Ovary (tissue), 3 donors: ENCODE data around the gene KRT82.

Source experiments
- POLR2A ChIP-seq: fragments of 450-650 bp; IDR thresholded peaks from one replicate; pipeline ENCODE4 v1.6.1; 2017; ENCODE audit warnings: antibody characterized with exemption, mild to moderate bottlenecking, moderate library complexity
- TF ChIP-seq, protein P1 (sequence below), 3 donors: fragments of 450-650 bp in 2 of 3; fragments of 200-600 bp in 1 of 3; IDR thresholded peaks; one replicate each; pipeline versions ENCODE4 v1.5.1 to v1.8.0; 2016 to 2022; ENCODE audit warnings: antibody characterized with exemption in 3 of 3, mild to moderate bottlenecking in 1 of 3
- donor health status: DM: no; HTN: no; CAD: no.

- TF ChIP-seq, protein P1, sequence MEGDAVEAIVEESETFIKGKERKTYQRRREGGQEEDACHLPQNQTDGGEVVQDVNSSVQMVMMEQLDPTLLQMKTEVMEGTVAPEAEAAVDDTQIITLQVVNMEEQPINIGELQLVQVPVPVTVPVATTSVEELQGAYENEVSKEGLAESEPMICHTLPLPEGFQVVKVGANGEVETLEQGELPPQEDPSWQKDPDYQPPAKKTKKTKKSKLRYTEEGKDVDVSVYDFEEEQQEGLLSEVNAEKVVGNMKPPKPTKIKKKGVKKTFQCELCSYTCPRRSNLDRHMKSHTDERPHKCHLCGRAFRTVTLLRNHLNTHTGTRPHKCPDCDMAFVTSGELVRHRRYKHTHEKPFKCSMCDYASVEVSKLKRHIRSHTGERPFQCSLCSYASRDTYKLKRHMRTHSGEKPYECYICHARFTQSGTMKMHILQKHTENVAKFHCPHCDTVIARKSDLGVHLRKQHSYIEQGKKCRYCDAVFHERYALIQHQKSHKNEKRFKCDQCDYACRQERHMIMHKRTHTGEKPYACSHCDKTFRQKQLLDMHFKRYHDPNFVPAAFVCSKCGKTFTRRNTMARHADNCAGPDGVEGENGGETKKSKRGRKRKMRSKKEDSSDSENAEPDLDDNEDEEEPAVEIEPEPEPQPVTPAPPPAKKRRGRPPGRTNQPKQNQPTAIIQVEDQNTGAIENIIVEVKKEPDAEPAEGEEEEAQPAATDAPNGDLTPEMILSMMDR (IDR thresholded peaks at IDR 0.05): no peak
- no peak for TF ChIP-seq POLR2A
Observed at GRCh38 chr12:52385226-52385702, 20.9 kb downstream of the KRT82 start, which contains the start of gene KRT84.
